Measurements from ENCODE around the gene PPP2R3B.

PPP2R3B gene

GRCh38 chrX:362937-363620 lies 23.6 kb downstream of the PPP2R3B start:
- no peak overlapping the region for H3K27ac ChIP-seq (ENCODE audit: low read length)
- H4K20me1 ChIP-seq (ENCODE audit: insufficient read depth, low read length), result no peaks in the 10 kb centered on the region
- no peak for TF ChIP-seq CTCF (IDR thresholded peaks at IDR 0.05; ENCODE audit: low read depth, low read length)
- TF ChIP-seq EZH2phosphoT487 (IDR thresholded peaks at IDR 0.05; ENCODE audit: low read depth), result no peak
- H2AFZ ChIP-seq (ENCODE audit: low read depth, low read length), result no peak overlapping the region
- no peak overlapping the region for H3K4me2 ChIP-seq (ENCODE audit: low read length)
- H3K79me2 ChIP-seq (ENCODE audit: low read length), result 0 out of 2 replicates have a peak, but pooled peaks cover 4% of the 10 kb centered on the region
- no peaks in the 10 kb centered on the region for H3K27me3 ChIP-seq (ENCODE audit: low read depth, low read length)
- peaks cover 9% of the 10 kb centered on the region for H3K9me3 ChIP-seq (ENCODE audit: insufficient read depth, low read length)
- peaks cover 40% of the 10 kb centered on the region for H3K36me3 ChIP-seq (replicated peaks; ENCODE audit: low read depth, low read length)
- H3K9ac ChIP-seq (ENCODE audit: low read length), result no peak overlapping the region
- H3K4me1 ChIP-seq (ENCODE audit: low read length), result no peaks in the 10 kb centered on the region
- H3K4me3 ChIP-seq (ENCODE audit: low read length), result no peak overlapping the region

GRCh38 chrX:362351-362750 lies 24.4 kb downstream of the PPP2R3B start:
- Histone ChIP-seq H4K20me1 (ENCODE audit: insufficient read depth, low read length) (no peaks in the 10 kb centered on the region), H3K27ac (ENCODE audit: low read length) (no peak overlapping the region), H3K79me2 (ENCODE audit: low read length) (0 out of 2 replicates have a peak, but pooled peaks cover 4% of the 10 kb centered on the region), H3K36me3 (replicated peaks; ENCODE audit: low read depth, low read length) (peaks cover 41% of the 10 kb centered on the region), H3K9me3 (ENCODE audit: insufficient read depth, low read length) (peaks cover 9% of the 10 kb centered on the region), H3K4me3 (ENCODE audit: low read length) (no peak overlapping the region), H3K9ac (ENCODE audit: low read length) (no peak overlapping the region), H3K4me2 (ENCODE audit: low read length) (no peak overlapping the region), H3K27me3 (ENCODE audit: low read depth, low read length) (no peaks in the 10 kb centered on the region), H2AFZ (ENCODE audit: low read depth, low read length) (no peak overlapping the region), H3K4me1 (ENCODE audit: low read length) (no peaks in the 10 kb centered on the region)
- TF ChIP-seq EZH2phosphoT487 (IDR thresholded peaks at IDR 0.05; ENCODE audit: low read depth) (no peak), CTCF (IDR thresholded peaks at IDR 0.05; ENCODE audit: low read depth, low read length) (no peak)

- no peak overlapping the region for H2AFZ ChIP-seq (ENCODE audit: low read depth, low read length)
- peaks cover 41% of the 10 kb centered on the region for H3K36me3 ChIP-seq (replicated peaks; ENCODE audit: low read depth, low read length)
- peaks cover 4% of the 10 kb centered on the region; the same call in 1 of the 2 replicates for H3K79me2 ChIP-seq (ENCODE audit: low read length)
- no peaks in the 10 kb centered on the region for H3K4me1 ChIP-seq (ENCODE audit: low read length)
- H3K9me3 ChIP-seq (ENCODE audit: insufficient read depth, low read length), result peaks cover 9% of the 10 kb centered on the region
- no peak overlapping the region for H3K4me3 ChIP-seq (ENCODE audit: low read length)
- H4K20me1 ChIP-seq (ENCODE audit: insufficient read depth, low read length), result no peaks in the 10 kb centered on the region
- H3K9ac ChIP-seq (ENCODE audit: low read length), result no peak overlapping the region
- no peak for TF ChIP-seq CTCF (IDR thresholded peaks at IDR 0.05; ENCODE audit: low read depth, low read length)
- TF ChIP-seq EZH2phosphoT487 (IDR thresholded peaks at IDR 0.05; ENCODE audit: low read depth), result no peak
- H3K27ac ChIP-seq (ENCODE audit: low read length), result no peak overlapping the region
- no peaks in the 10 kb centered on the region for H3K27me3 ChIP-seq (ENCODE audit: low read depth, low read length)
- no peak overlapping the region for H3K4me2 ChIP-seq (ENCODE audit: low read length)
Measured at GRCh38 chrX:361231-362145, 25.2 kb downstream of the PPP2R3B start.
